Smooth muscle cell (in vitro differentiated cells): ENCODE results near the gene YPEL2. TPM values are rescaled to one million over a fixed set of nuclear protein-coding genes. Genes with fewer than 3 reads are reported as not detected.

Experiments used
- DNase-seq: peaks from one replicate; lab custom pipeline; 2025; ENCODE audit not compliant: unreplicated experiment; lab: John Stamatoyannopoulos, UW
- H2AFZ ChIP-seq: fragments of 200-600 bp; sonication (generic); 2 replicates; pipeline ENCODE4 v1.6.0; 2016; ENCODE audit warnings: antibody characterized with exemption, low read depth, mild to moderate bottlenecking
- H3F3A ChIP-seq: fragments of 200-600 bp; sonication (generic); 2 replicates; pipeline ENCODE4 v1.6.0; 2017; ENCODE audit warnings: antibody characterized with exemption, low read depth
- H3K27ac ChIP-seq: fragments of 200-600 bp; sonication (generic); 2 replicates; pipeline ENCODE4 v1.5.1; 2016; ENCODE audit warnings: low read depth, mild to moderate bottlenecking
- H3K27me3 ChIP-seq: fragments of 200-600 bp; sonication (generic); 2 replicates; pipeline ENCODE4 v1.6.1; 2016; ENCODE audit warnings: low read depth, mild to moderate bottlenecking
- H3K36me3 ChIP-seq: fragments of 200-600 bp; sonication (generic); 2 replicates; pipeline ENCODE4 v1.5.1; 2016; ENCODE audit warnings: low read depth
- H3K4me1 ChIP-seq: fragments of 200-600 bp; sonication (generic); 2 replicates; pipeline ENCODE4 v1.5.1; 2016; ENCODE audit warnings: low read depth
- H3K4me2 ChIP-seq: fragments of 200-600 bp; sonication (generic); 2 replicates; pipeline ENCODE4 v1.6.0; 2016; ENCODE audit warnings: mild to moderate bottlenecking
- H3K4me3 ChIP-seq: fragments of 200-600 bp; sonication (generic); 2 replicates; pipeline ENCODE4 v1.5.1; 2016; ENCODE audit warnings: mild to moderate bottlenecking
- H3K79me2 ChIP-seq: fragments of 200-600 bp; sonication (generic); 2 replicates; pipeline ENCODE4 v1.6.0; 2016; ENCODE audit warnings: low read depth, mild to moderate bottlenecking
- H3K9ac ChIP-seq: fragments of 200-600 bp; sonication (generic); 2 replicates; pipeline ENCODE4 v1.6.0; 2016; ENCODE audit warnings: low read depth
- H3K9me3 ChIP-seq: fragments of 200-600 bp; sonication (generic); replicated peaks from 2 replicates; pipeline ENCODE4 v1.5.1; 2016; ENCODE audit warnings: low read depth
- H4K20me1 ChIP-seq: fragments of 200-600 bp; sonication (generic); 2 replicates; pipeline ENCODE4 v1.6.0; 2016; ENCODE audit warnings: low read depth
- WGBS: methylation state at CpG from one replicate; pipeline ENCODE4 v1.1.7; 2016; ENCODE audit warnings: low lambda C conversion rate; 5-methylcytosine and 5-hydroxymethylcytosine counted together
- polyA plus RNA-seq: library from polyadenylated mRNA; unstranded; fragments of >200 nt; fragmentation: Nextera tagmentation; extraction: Ambion mirVana; gene quantifications from 2 replicates; pipeline ENCODE4 v1.2.1, GENCODE V29; 2016
- total RNA-seq: library from RNA; depleted of rRNA; stranded (reverse); fragments of >200 nt; gene quantifications from 2 replicates; pipeline ENCODE4 v1.2.3, GENCODE V29; 2014
- TF ChIP-seq, protein P1 (sequence below): fragments of 200-600 bp; sonication (generic); IDR thresholded peaks from 2 replicates; pipeline ENCODE4 v1.5.1; 2017; ENCODE audit warnings: borderline replicate concordance, mild to moderate bottlenecking, antibody characterized with exemption; ENCODE audit not compliant: insufficient read depth, poor library complexity, severe bottlenecking

Gene YPEL2
- total and polyA plus RNA-seq, 2 experiments from 2014 or later: 4.0 to 9.6 TPM

DNA sequence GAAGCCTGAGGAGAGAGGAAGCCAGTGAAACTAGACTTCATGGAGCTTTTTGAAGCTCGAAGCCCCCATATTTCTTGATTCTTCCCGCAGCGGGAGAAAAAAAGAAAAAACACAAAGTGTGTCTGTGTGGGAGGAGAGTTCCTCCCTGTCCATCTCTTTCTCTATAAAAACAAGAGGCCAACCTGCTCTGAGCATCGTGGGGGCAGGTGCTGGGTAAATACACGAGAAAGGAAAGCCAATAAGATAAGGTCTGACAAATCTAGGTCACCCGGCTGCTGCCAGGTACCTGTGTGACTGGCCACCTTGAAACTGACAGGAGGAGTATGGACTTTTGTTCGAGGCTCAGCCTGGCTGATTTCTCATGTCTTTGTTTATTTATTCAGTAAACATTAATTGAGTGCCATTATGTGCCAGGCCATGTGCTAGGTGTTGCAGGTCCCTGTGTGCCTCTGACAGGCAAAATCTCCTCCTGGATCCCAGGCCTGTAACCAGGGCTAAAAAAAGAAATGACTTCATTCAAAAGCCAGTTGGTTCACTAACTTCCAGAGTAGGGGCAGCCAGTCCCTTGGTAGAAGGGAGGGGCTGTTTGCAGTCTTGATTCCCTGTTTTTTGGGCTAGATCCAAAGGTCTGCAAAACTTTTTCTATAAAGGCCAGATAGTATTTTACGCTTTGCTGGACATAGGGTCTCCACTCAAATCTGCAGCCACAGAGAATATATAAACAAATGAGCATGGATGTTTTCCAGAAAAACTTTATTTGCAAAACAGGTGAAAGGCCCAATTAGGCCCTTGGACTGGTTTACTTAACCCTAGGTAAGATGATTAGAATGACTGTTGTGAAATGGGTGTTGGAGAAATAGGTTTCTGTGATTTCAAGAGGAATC is 35.6 kb downstream of the YPEL2 start:
- H3K27ac ChIP-seq: peak overlapping the region; percentile 83

DNA sequence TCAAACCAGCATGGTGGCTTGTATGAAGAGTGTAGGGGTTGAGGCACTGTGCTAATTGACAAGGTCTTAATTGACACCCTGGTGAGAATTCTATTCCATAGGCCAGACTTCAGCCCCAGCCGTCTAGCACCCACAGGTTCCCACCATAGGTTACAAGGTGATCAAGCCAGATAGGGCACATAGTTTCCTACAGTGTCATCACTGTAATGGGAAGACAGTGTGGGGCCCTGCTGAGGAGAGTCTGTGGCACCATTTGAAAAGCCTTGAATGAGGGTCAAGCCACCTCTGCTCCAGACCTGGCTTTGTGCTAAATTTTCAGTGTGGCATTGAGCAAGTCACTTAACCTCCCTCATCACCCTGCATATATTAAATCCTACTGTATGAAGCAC is 36.2 kb downstream of the YPEL2 start:
- TF ChIP-seq, protein P1, sequence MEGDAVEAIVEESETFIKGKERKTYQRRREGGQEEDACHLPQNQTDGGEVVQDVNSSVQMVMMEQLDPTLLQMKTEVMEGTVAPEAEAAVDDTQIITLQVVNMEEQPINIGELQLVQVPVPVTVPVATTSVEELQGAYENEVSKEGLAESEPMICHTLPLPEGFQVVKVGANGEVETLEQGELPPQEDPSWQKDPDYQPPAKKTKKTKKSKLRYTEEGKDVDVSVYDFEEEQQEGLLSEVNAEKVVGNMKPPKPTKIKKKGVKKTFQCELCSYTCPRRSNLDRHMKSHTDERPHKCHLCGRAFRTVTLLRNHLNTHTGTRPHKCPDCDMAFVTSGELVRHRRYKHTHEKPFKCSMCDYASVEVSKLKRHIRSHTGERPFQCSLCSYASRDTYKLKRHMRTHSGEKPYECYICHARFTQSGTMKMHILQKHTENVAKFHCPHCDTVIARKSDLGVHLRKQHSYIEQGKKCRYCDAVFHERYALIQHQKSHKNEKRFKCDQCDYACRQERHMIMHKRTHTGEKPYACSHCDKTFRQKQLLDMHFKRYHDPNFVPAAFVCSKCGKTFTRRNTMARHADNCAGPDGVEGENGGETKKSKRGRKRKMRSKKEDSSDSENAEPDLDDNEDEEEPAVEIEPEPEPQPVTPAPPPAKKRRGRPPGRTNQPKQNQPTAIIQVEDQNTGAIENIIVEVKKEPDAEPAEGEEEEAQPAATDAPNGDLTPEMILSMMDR: no peak
- Histone ChIP-seq H4K20me1 (no peaks in the 10 kb centered on the region), H3K27ac (peak overlapping the region; percentile 83), H3K27me3 (no peaks in the 10 kb centered on the region), H3K36me3 (no peaks in the 10 kb centered on the region), H3F3A (peaks cover 9% of the 10 kb centered on the region), H2AFZ (no peak overlapping the region), H3K9me3 (no peaks in the 10 kb centered on the region), H3K4me1 (peaks cover 93% of the 10 kb centered on the region), H3K4me2 (peak overlapping the region; percentile 22), H3K79me2 (peaks cover 21% of the 10 kb centered on the region), H3K4me3 (no peak overlapping the region), H3K9ac (peak overlapping the region; percentile 61)
- DNase-seq: no peak
- 28% methylated on average over 1 of the region's 1 CpG for WGBS

More for the DNA sequence above, 35.6 kb downstream of the YPEL2 start:
- WGBS: 47% methylated on average over 8 of the region's 8 CpGs
- no peaks in the 10 kb centered on the region for H4K20me1 ChIP-seq
- H3K4me1 ChIP-seq: peaks cover 91% of the 10 kb centered on the region
- no peak for DNase-seq
- H3K79me2 ChIP-seq: peaks cover 21% of the 10 kb centered on the region
- no peak overlapping the region for H2AFZ ChIP-seq
- H3K27me3 ChIP-seq: no peaks in the 10 kb centered on the region
- TF ChIP-seq, protein P1: no peak
- H3K4me3 ChIP-seq: no peak overlapping the region
- H3K9me3 ChIP-seq: no peaks in the 10 kb centered on the region
- H3K4me2 ChIP-seq: peak overlapping the region; percentile 22
- H3K36me3 ChIP-seq: no peaks in the 10 kb centered on the region
- peak overlapping the region; percentile 68 for H3K9ac ChIP-seq
- H3F3A ChIP-seq: peaks cover 15% of the 10 kb centered on the region

DNA sequence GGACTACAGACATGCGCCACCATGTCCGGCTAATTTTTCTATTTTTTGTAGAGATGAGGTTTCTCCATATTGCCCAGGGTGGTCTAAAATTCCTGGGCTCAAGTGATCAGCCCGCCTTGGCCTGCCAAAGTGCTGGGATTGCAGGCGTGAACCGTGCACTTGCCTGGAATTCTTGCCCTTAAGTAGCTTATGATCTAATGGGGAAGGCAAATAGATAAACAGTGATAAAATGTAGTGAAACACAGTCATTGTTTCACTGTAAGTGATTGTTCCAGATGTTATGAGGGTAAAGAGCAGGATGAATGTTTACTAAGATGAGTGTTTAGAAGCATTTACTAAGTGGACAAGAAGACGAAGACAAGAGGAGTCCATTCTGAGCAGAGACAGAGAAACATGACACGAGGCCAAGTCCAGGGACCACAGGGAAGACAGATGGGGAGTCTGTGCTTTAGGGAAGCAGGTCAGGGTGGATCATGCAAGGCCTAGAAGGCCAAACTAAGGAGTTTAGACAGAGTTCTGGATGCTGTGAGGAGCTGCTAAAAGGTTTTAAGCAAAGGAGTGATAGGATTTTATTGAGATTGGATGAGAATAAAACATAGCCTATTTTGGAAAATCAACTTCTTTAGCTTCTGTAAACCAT is 36.9 kb downstream of the YPEL2 start:
- H3K9me3 ChIP-seq: no peaks in the 10 kb centered on the region
- H3F3A ChIP-seq: peaks cover 13% of the 10 kb centered on the region
- no peaks in the 10 kb centered on the region for H4K20me1 ChIP-seq
- peaks cover 21% of the 10 kb centered on the region for H3K79me2 ChIP-seq
- H3K27ac ChIP-seq: peak overlapping the region; percentile 83
- no peaks in the 10 kb centered on the region for H3K36me3 ChIP-seq
- WGBS: 86% methylated on average over 7 of the region's 7 CpGs
- TF ChIP-seq, protein P1: no peak
- no peak overlapping the region for H3K9ac ChIP-seq
- no peak for DNase-seq
- H3K27me3 ChIP-seq: no peaks in the 10 kb centered on the region
- H3K4me1 ChIP-seq: peaks cover 92% of the 10 kb centered on the region
- peak overlapping the region; percentile 14 for H3K4me2 ChIP-seq
- no peak overlapping the region for H3K4me3 ChIP-seq
- no peak overlapping the region for H2AFZ ChIP-seq
